ENCODE data around the gene PRXL2B.

DNA sequence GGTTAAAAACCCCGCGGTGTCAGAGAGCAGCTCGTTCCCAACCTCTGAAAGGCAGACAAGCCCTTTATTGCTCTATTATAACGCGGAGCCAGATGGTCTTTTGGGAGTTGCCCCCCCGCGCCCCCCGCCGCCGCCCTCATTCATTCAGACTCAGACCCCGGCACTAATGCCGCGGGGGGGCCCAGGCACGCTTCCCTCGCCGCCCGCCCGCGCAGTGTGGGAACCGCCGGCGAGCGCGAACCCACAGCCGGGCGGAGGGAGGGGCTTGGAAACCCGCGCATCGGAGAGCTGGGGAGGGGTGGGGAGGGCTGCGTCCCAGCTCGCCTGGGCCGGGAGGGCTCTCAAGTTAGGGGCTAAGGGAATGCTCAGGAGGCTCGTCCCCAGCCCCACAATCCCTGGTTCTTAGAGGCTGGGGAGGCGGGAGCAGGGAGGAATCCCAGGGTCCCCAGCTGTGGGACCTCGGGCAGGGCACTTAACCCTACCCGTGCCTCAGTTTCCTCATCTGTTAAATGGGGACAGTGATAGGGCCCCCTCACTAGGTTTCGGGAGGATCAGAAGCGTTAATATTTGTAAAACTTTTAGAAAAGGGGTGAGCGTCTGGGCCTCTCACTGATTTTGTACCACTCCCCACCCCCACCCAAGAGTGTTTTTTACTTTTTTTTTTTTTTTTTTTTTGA lies 45.6 kb upstream of the PRXL2B start:
- TF ChIP-seq POLR2A (IDR thresholded peaks at IDR 0.05), result no peak
- no peak for TF ChIP-seq POLR2AphosphoS5 (IDR thresholded peaks at IDR 0.05)
